Uterus (tissue), 4 donors: ENCODE results near the gene CEND1. TPM values are rescaled to one million over a fixed set of nuclear protein-coding genes. Genes with fewer than 3 reads are reported as not detected.

Experiments used
- DNase-seq, 2 donors: peaks; one replicate each; pipeline ENCODE4 v3.0.0-alpha.2; 2019 to 2020
- H3K27ac ChIP-seq, 2 donors: fragments of 200-600 bp; sonication (generic); 1 replicate in 1 of 2; 2 replicates in 1 of 2; pipeline ENCODE4 v1.5.1; 2016 to 2018
- H3K27me3 ChIP-seq, 2 donors: fragments of 200-600 bp; sonication (generic); one replicate each; pipeline ENCODE4 v1.5.1; 2018 to 2019; ENCODE audit warnings: control low read depth in 1 of 2
- H3K36me3 ChIP-seq, 2 donors: fragments of 200-600 bp; sonication (generic); one replicate each; pipeline ENCODE4 v1.5.1; 2019; ENCODE audit warnings: control low read depth in 1 of 2
- H3K4me1 ChIP-seq, 2 donors: fragments of 200-600 bp; sonication (generic); one replicate each; pipeline ENCODE4 v1.5.1; 2018 to 2019; ENCODE audit warnings: control low read depth in 1 of 2
- H3K4me3 ChIP-seq, 2 donors: fragments of 200-600 bp; sonication (generic); 1 replicate in 1 of 2; 2 replicates in 1 of 2; pipeline ENCODE4 v1.5.1; 2018 to 2019; ENCODE audit warnings: mild to moderate bottlenecking in 1 of 2
- H3K9me3 ChIP-seq, 2 donors: fragments of 200-600 bp; sonication (generic); one replicate each; pipeline ENCODE4 v1.5.1; 2019; ENCODE audit warnings: control low read depth in 1 of 2
- POLR2A ChIP-seq, 2 donors: fragments of 450-650 bp; IDR thresholded peaks; one replicate each; pipeline ENCODE4 v1.6.1; 2016; ENCODE audit warnings: antibody characterized with exemption in 2 of 2, mild to moderate bottlenecking in 1 of 2, moderate library complexity in 1 of 2
- intact Hi-C: fragments of 100-400 bp; cut with DNase I; formaldehyde crosslinking; loops from one replicate; pipeline ENCODE4 v1.15.1; 2023; ENCODE audit warnings: low total_unique reads
- total RNA-seq, 4 donors: library from RNA; depleted of rRNA in 3 of 4; stranded (reverse); fragments of >200 nt in 3 of 4; gene quantifications; one replicate each; pipeline versions ENCODE4 v1.1.0 to v1.2.4, GENCODE V29; 2014 to 2023
- TF ChIP-seq, protein P1 (sequence below), 4 experiments: fragments of 200-600 bp in 2 of 4; fragments of 450-650 bp in 2 of 4; sonication (generic) in 2 of 4; IDR thresholded peaks; one replicate each; pipeline ENCODE4 v1.5.1; 2016 to 2019; ENCODE audit warnings: antibody characterized with exemption in 4 of 4, mild to moderate bottlenecking in 2 of 4, moderate library complexity in 1 of 4
- donor health status: DM: yes; HTN: yes; CAD: no.

Gene CEND1
- total RNA-seq, 4 donors from 2014 or later: 0.41 TPM; not detected in 3

DNA sequence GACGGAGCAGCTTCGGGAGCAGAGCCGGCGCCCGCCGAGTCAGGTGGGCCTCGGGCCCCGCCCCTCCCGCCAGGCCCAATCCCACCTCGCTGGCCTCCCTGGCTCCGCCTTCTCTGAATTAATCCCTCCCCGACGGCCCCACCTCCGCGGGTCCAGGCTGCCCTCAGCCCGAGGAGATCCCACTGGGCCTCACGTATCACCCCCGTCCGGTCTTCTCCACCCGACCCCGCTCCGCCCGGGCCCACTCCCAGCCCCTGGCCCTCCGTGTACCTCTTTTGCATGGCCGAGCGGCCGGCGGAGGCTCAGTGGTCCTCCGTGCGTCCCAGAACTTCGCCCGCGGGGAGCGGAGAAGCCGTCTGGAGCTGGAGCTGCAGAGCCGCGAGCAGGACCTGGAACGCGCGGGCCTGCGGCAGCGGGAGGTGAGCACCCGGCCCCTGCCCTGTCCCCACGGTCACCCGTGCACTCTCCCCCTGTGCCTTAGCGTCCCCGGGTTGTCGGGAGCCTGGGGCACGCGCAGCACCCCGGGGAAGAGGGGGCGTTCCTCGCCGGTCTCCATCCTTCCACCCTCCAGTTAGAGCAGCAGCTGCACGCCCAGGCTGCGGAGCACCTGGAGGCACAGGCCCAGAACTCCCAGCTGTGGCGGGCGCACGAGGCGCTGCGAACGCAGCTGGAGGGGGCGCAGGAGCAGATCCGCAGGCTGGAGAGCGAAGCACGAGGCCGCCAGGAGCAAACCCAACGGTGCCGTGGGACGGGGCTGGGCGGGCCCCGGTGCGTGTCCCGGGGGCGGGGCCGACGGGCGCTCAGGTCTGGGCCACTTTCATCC lies 40.6 kb upstream of the CEND1 start:
- DNase-seq: peak; percentile 73 to 80
- Histone ChIP-seq H3K4me3 (peak overlapping the region; percentile 10 to 23), H3K27ac (no peak overlapping the region), H3K9me3 (no peaks in the 10 kb centered on the region), H3K36me3 (no peaks in the 10 kb centered on the region), H3K27me3 (peaks cover 20 to 24% of the 10 kb centered on the region in 2 donors), H3K4me1 (peaks cover 0 to 67% of the 10 kb centered on the region in 2 donors)
- TF ChIP-seq, protein P1, sequence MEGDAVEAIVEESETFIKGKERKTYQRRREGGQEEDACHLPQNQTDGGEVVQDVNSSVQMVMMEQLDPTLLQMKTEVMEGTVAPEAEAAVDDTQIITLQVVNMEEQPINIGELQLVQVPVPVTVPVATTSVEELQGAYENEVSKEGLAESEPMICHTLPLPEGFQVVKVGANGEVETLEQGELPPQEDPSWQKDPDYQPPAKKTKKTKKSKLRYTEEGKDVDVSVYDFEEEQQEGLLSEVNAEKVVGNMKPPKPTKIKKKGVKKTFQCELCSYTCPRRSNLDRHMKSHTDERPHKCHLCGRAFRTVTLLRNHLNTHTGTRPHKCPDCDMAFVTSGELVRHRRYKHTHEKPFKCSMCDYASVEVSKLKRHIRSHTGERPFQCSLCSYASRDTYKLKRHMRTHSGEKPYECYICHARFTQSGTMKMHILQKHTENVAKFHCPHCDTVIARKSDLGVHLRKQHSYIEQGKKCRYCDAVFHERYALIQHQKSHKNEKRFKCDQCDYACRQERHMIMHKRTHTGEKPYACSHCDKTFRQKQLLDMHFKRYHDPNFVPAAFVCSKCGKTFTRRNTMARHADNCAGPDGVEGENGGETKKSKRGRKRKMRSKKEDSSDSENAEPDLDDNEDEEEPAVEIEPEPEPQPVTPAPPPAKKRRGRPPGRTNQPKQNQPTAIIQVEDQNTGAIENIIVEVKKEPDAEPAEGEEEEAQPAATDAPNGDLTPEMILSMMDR (IDR thresholded peaks at IDR 0.05): no peak
- no peak for TF ChIP-seq POLR2A (IDR thresholded peaks at IDR 0.05)
- intact Hi-C loops: no loop called here

DNA sequence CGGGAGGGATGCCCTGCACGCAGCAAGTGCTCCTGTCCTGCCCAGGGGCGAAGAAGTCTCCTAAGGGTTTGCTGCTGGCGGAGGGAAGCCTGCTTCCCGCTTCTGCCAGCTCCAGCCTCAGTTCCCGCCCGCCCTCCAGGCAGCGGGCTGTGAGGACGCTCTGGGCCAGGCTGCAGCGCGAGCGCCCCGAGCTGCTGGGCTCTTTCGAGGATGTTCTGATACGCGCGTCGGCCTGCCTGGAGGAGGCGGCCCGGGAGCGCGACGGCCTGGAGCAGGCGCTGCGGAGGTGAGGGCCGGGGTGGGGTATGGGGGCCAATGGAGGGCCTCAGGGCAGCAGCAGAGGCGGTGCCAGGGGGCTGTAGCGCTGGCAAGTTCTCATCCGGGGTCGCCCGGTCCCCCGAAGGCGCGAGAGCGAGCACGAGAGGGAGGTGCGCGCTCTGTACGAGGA lies 40.0 kb upstream of the CEND1 start:
- peak overlapping the region; percentile 10 to 23 for H3K4me3 ChIP-seq
- peaks cover 0 to 63% of the 10 kb centered on the region in 2 donors for H3K4me1 ChIP-seq
- H3K27me3 ChIP-seq: peaks cover 20 to 24% of the 10 kb centered on the region in 2 donors
- no peaks in the 10 kb centered on the region for H3K9me3 ChIP-seq
- no peaks in the 10 kb centered on the region for H3K36me3 ChIP-seq
- DNase-seq: no peak
- peak overlapping the region in 1 of 2 donors; percentile 53 for H3K27ac ChIP-seq
- no peak for TF ChIP-seq POLR2A (IDR thresholded peaks at IDR 0.05)
- TF ChIP-seq, protein P1 (IDR thresholded peaks at IDR 0.05): no peak
- intact Hi-C loops: no loop called here

DNA sequence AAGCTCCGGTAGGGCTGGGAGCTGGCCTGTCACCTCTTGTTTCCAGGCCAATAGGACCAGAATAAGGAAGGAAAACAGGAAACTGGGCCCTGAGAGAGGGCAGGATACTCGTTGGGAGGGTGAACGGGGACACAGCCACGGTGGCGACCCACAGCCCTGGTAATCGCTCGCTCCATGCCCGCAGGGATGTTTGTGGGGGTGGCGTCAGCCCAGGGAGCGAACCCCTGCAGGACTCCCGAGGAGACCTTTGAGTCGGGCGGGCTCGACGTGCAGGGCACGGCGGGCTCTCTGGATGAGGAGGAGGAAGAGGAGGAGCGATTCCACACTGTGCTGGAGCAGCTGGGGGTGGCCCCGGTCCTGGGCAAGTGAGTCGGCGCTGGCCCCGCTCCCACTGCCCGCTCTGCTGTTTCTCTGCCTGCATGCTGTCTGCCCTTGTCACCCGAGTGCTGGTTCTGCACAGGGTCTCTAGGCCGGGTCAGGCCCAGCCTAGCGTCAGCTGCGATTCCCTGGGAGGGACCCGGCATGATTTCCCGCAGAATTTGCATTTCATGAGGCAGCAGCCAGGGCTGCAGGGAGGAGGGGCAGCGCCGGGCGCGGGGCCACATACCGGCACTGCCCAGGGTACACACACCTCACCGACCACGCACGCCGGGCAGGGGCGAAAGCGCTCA lies 39.4 kb upstream of the CEND1 start:
- Histone ChIP-seq H3K9me3 (no peaks in the 10 kb centered on the region), H3K4me1 (peaks cover 0 to 57% of the 10 kb centered on the region in 2 donors), H3K36me3 (no peaks in the 10 kb centered on the region), H3K27ac (peak overlapping the region; percentile 11 to 53), H3K4me3 (peak overlapping the region in 1 of 2 donors; percentile 23), H3K27me3 (peaks cover 20 to 24% of the 10 kb centered on the region in 2 donors)
- DNase-seq: no peak
- intact Hi-C loops: no loop called here
- TF ChIP-seq POLR2A (IDR thresholded peaks at IDR 0.05): no peak
- TF ChIP-seq, protein P1 (IDR thresholded peaks at IDR 0.05): no peak

DNA sequence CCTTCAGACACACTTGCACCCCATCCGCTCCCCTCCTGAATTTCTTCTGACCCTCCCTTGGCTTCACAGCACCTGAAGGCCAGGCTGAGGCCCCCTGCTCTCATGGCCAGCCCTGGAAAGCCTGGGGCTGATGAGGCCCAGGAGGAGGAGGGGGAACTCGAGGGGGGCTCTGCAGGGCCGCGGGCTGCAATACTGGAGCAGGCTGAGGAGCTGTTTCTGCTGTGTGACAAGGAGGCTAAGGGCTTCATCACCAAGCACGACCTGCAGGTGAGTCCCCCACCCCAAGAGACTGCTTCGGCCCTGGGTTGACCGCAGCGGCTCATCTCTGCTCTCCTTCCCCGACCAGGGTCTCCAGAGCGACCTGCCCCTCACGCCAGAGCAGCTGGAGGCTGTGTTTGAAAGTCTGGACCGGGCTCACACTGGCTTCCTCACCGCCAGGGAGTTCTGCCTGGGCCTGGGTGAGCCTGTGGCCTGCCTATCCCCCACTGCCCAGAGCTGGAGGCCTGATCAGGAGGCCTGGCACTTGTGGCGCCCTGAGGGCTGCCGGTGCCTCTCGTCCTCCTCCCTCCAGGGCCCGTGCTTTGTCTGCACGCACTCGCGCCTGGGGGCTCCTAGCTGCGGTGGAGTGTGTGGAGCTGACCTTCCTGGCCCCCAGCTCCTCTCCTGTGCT lies 38.8 kb upstream of the CEND1 start:
- no peak for DNase-seq
- peaks cover 20 to 24% of the 10 kb centered on the region in 2 donors for H3K27me3 ChIP-seq
- H3K4me3 ChIP-seq: no peak overlapping the region
- intact Hi-C loops: no loop called here
- no peaks in the 10 kb centered on the region for H3K36me3 ChIP-seq
- peak overlapping the region; percentile 11 to 53 for H3K27ac ChIP-seq
- H3K4me1 ChIP-seq: peaks cover 0 to 50% of the 10 kb centered on the region in 2 donors
- TF ChIP-seq, protein P1 (IDR thresholded peaks at IDR 0.05): no peak
- peak in 1 of 2 donors; percentile 8 for TF ChIP-seq POLR2A (IDR thresholded peaks at IDR 0.05)
- H3K9me3 ChIP-seq: no peaks in the 10 kb centered on the region
